PFSK-1 (cell line): Measurements from ENCODE around the gene FXYD1.

Source experiments
- FOXP2 ChIP-seq: optimal IDR thresholded peaks from 2 replicates; pipeline ENCODE3; 2011; ENCODE audit warnings: borderline replicate concordance, control low read depth, inconsistent platforms; ENCODE audit not compliant: insufficient read depth; ENCODE audit errors: extremely low read length, extremely low read depth
- POLR2AphosphoS5 ChIP-seq: IDR thresholded peaks from 2 replicates; pipeline ENCODE4 v1.6.1; 2012; ENCODE audit warnings: low read depth, mild to moderate bottlenecking, control low read depth, low read length, moderate library complexity
- SIN3A ChIP-seq: IDR thresholded peaks from 2 replicates; pipeline ENCODE4 v1.6.1; 2012; ENCODE audit warnings: mild to moderate bottlenecking, low read length, moderate library complexity, borderline replicate concordance; ENCODE audit not compliant: insufficient read depth
- TAF1 ChIP-seq: IDR thresholded peaks from 2 replicates; pipeline ENCODE4 v1.6.1; 2012; ENCODE audit warnings: low read length, control low read depth, borderline replicate concordance; ENCODE audit not compliant: insufficient read depth
- TF ChIP-seq, protein P1 (sequence below), 2 experiments: IDR thresholded peaks; 2 replicates each; pipeline versions ENCODE4 v1.6.1 to v1.8.0; 2011 to 2012; ENCODE audit warnings: low read depth in 2 of 2, low read length in 2 of 2, control low read depth in 1 of 2, inconsistent platforms in 1 of 2, mild to moderate bottlenecking in 1 of 2, moderate library complexity in 1 of 2; ENCODE audit not compliant: insufficient read depth in 1 of 2

DNA sequence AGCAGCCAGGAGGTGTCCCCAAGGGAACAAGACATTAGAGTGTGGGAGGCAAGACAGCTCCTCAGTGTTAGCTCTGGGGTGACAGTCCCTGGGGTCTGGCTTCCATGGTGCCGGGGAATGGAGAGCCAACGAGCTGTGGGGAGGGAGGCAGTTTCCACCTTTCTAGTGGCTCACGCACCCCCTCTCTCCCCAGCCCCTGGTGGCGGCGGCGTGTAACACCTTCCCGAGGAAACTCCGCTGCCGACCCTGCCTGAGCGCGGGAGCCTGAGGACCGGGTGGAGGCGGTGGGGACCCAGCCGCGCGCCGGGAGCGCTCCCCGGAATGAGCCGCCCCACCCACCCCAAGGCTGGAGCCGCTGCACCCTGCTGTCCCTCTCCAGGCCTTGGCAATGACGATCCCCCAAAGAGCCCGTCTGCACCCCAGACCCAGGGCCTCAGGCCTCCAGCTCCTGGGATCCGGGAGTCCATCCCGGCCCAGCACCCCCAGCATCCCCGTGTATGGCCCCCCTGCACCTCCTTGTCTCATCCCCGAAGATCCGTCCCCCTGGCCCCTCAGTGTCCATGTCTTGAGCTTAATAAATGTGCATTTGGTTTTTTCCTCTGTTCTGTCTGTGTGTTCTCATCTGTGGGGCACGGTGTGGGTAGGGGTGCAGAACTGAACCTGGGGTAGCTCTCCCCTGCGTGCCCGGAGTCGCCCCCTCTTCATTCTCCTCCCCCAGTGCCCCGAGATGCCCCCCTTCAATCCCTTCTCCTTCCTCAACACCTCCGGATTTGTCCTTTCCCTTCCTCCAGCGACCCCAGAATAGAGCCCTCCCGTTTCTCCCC, 15.3 kb downstream of the FXYD1 start:
- TF ChIP-seq POLR2AphosphoS5 (no peak), SIN3A (no peak), FOXP2 (no peak), TAF1 (no peak)
- TF ChIP-seq, protein P1, sequence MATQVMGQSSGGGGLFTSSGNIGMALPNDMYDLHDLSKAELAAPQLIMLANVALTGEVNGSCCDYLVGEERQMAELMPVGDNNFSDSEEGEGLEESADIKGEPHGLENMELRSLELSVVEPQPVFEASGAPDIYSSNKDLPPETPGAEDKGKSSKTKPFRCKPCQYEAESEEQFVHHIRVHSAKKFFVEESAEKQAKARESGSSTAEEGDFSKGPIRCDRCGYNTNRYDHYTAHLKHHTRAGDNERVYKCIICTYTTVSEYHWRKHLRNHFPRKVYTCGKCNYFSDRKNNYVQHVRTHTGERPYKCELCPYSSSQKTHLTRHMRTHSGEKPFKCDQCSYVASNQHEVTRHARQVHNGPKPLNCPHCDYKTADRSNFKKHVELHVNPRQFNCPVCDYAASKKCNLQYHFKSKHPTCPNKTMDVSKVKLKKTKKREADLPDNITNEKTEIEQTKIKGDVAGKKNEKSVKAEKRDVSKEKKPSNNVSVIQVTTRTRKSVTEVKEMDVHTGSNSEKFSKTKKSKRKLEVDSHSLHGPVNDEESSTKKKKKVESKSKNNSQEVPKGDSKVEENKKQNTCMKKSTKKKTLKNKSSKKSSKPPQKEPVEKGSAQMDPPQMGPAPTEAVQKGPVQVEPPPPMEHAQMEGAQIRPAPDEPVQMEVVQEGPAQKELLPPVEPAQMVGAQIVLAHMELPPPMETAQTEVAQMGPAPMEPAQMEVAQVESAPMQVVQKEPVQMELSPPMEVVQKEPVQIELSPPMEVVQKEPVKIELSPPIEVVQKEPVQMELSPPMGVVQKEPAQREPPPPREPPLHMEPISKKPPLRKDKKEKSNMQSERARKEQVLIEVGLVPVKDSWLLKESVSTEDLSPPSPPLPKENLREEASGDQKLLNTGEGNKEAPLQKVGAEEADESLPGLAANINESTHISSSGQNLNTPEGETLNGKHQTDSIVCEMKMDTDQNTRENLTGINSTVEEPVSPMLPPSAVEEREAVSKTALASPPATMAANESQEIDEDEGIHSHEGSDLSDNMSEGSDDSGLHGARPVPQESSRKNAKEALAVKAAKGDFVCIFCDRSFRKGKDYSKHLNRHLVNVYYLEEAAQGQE (IDR thresholded peaks at IDR 0.05; ENCODE audit: insufficient read depth in 1 of 2, low read depth in 2 of 2, low read length in 2 of 2), result no peak
